HEK293 (cell line): ENCODE results near the gene KRTAP5-5.

ENCODE experiments used
- CTCF ChIA-PET: fragments of 350-600 bp; formaldehyde crosslinking; extraction: SDS; loops from one replicate; lab custom pipeline; 2021; ENCODE audit warnings: antibody characterized with exemption; lab: Yijun Ruan, JAX
- POLR2A ChIA-PET: fragments of 300-600 bp; formaldehyde crosslinking; extraction: SDS; loops from one replicate; lab custom pipeline; 2020; ENCODE audit warnings: antibody characterized with exemption, inconsistent platforms; lab: Yijun Ruan, JAX
- H3K27ac ChIP-seq: fragments of 200-500 bp; sonication (Bioruptor generic); 2 replicates; pipeline ENCODE4 v1.5.1; 2014; ENCODE audit warnings: low read depth, low read length, control low read depth, inconsistent platforms; ENCODE audit errors: extremely low read depth
- H3K36me3 ChIP-seq, 2 experiments: fragments of 200-500 bp in 1 of 2; sonication (Bioruptor generic) in 1 of 2; 1 replicate in 1 of 2; 2 replicates in 1 of 2; pipeline ENCODE4 v1.5.1; 2014 to 2017; ENCODE audit warnings: inconsistent platforms in 2 of 2, low read length in 2 of 2; ENCODE audit not compliant: control insufficient read depth in 2 of 2, insufficient read depth in 1 of 2
- H3K4me1 ChIP-seq: fragments of 200-500 bp; sonication (Bioruptor generic); 2 replicates; pipeline ENCODE4 v1.5.1; 2014; ENCODE audit warnings: mild to moderate bottlenecking, low read length, inconsistent platforms; ENCODE audit not compliant: control insufficient read depth, insufficient read depth
- H3K4me3 ChIP-seq: 2 replicates; pipeline ENCODE4 v1.5.1; 2011; ENCODE audit warnings: low read depth, mild to moderate bottlenecking, control low read depth, low read length, moderate library complexity
- H3K9me3 ChIP-seq: fragments of 200-500 bp; sonication (Bioruptor generic); 2 replicates; pipeline ENCODE4 v1.5.1; 2014; ENCODE audit warnings: low read depth, low read length, inconsistent platforms; ENCODE audit not compliant: control insufficient read depth, insufficient read depth
- KLF9 ChIP-seq: fragments of 450-650 bp; formaldehyde crosslinking; IDR thresholded peaks from 2 replicates; pipeline ENCODE4 v1.5.1; 2016; ENCODE audit warnings: missing biosample characterization, missing genetic modification characterization, low read depth
- ZBTB1 ChIP-seq: fragments of 450-650 bp; formaldehyde crosslinking; IDR thresholded peaks from 2 replicates; pipeline ENCODE4 v1.5.1; 2016; ENCODE audit warnings: missing biosample characterization, missing genetic modification characterization
- ZBTB20 ChIP-seq: fragments of 450-650 bp; formaldehyde crosslinking; IDR thresholded peaks from 2 replicates; pipeline ENCODE4 v1.5.1; 2016; ENCODE audit warnings: missing biosample characterization, missing genetic modification characterization
- ZNF341 ChIP-seq: fragments of 450-650 bp; formaldehyde crosslinking; IDR thresholded peaks from 2 replicates; pipeline ENCODE4; 2016; ENCODE audit warnings: low read depth, missing biosample characterization, missing genetic modification characterization
- ZNF473 ChIP-seq: fragments of 450-650 bp; formaldehyde crosslinking; IDR thresholded peaks from 2 replicates; pipeline ENCODE4 v1.5.1; 2017; ENCODE audit warnings: missing biosample characterization, missing genetic modification characterization
- ZNF596 ChIP-seq: fragments of 450-650 bp; IDR thresholded peaks from 2 replicates; pipeline ENCODE4 v1.5.0; 2018; ENCODE audit warnings: missing biosample characterization, mild to moderate bottlenecking, missing genetic modification characterization, moderate library complexity
- ZNF600 ChIP-seq: fragments of 450-650 bp; formaldehyde crosslinking; IDR thresholded peaks from 2 replicates; pipeline ENCODE4 v1.5.1; 2016; ENCODE audit warnings: missing biosample characterization, missing genetic modification characterization
- ZNF626 ChIP-seq: fragments of 450-650 bp; sonication (Bioruptor Pico); formaldehyde crosslinking; IDR thresholded peaks from 2 replicates; pipeline ENCODE4 v1.5.1; 2018; ENCODE audit warnings: missing biosample characterization, missing genetic modification characterization, inconsistent platforms
- ZNF654 ChIP-seq: fragments of 450-650 bp; formaldehyde crosslinking; IDR thresholded peaks from 2 replicates; pipeline ENCODE4 v1.5.1; 2016; ENCODE audit warnings: low read depth, missing biosample characterization, missing genetic modification characterization
- ZNF660 ChIP-seq: fragments of 450-650 bp; IDR thresholded peaks from 2 replicates; pipeline ENCODE4 v1.5.1; 2018; ENCODE audit warnings: missing biosample characterization, mild to moderate bottlenecking, missing genetic modification characterization
- ZNF776 ChIP-seq: fragments of 450-650 bp; formaldehyde crosslinking; IDR thresholded peaks from 2 replicates; pipeline ENCODE4 v1.5.0; 2017; ENCODE audit warnings: missing biosample characterization, missing genetic modification characterization, borderline replicate concordance
- ZNF843 ChIP-seq: fragments of 450-650 bp; formaldehyde crosslinking; IDR thresholded peaks from 2 replicates; pipeline ENCODE4 v1.5.1; 2016; ENCODE audit warnings: missing biosample characterization, missing genetic modification characterization
- ZSCAN30 ChIP-seq: fragments of 450-650 bp; IDR thresholded peaks from 2 replicates; pipeline ENCODE4 v1.5.1; 2018; ENCODE audit warnings: missing biosample characterization, mild to moderate bottlenecking, missing genetic modification characterization, moderate library complexity
- TF ChIP-seq, protein P1 (sequence below): fragments of 450-650 bp; formaldehyde crosslinking; IDR thresholded peaks from 2 replicates; pipeline ENCODE4 v1.5.1; 2016; ENCODE audit warnings: missing biosample characterization, missing genetic modification characterization
- TF ChIP-seq, protein P2 (sequence below): fragments of 450-650 bp; formaldehyde crosslinking; IDR thresholded peaks from 2 replicates; pipeline ENCODE4 v1.5.1; 2016; ENCODE audit warnings: missing biosample characterization, missing genetic modification characterization
- TF ChIP-seq, protein P3 (sequence below): fragments of 450-650 bp; formaldehyde crosslinking; IDR thresholded peaks from 2 replicates; pipeline ENCODE4 v1.5.1; 2016; ENCODE audit warnings: missing biosample characterization, missing genetic modification characterization
- TF ChIP-seq, protein P4 (sequence below): fragments of 450-650 bp; formaldehyde crosslinking; IDR thresholded peaks from 2 replicates; pipeline ENCODE4 v1.5.1; 2016; ENCODE audit warnings: missing biosample characterization, missing genetic modification characterization, borderline replicate concordance
- TF ChIP-seq, protein P5 (sequence below): fragments of 450-650 bp; formaldehyde crosslinking; IDR thresholded peaks from 2 replicates; pipeline ENCODE4 v1.5.1; 2017; ENCODE audit warnings: missing biosample characterization, mild to moderate bottlenecking, missing genetic modification characterization, moderate library complexity
- TF ChIP-seq, protein P6 (sequence below): fragments of 450-650 bp; formaldehyde crosslinking; IDR thresholded peaks from 2 replicates; pipeline ENCODE4 v1.5.1; 2017; ENCODE audit warnings: missing biosample characterization, missing genetic modification characterization

Gene KRTAP5-5

DNA sequence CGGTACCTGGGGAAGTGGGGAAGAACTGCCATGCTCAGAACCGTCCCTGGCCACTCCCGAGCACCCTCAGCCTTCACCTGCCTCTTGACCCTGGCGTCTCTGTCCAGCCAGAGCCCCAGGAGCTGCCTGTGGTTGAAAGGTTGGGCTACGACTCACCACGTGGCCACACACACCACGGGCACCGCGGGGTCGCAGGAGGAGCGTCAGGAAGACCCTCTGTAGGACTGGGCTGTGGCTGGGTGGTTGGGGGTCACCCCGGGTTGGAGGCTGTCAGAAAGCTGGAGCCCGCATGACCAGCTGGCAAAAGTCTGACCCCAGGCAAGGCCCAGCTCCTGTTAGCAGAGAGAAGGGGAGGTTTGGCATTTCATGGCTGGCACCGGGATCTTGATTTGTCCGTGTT, 11.5 kb downstream of the KRTAP5-5 start:
- TF ChIP-seq, protein P1, sequence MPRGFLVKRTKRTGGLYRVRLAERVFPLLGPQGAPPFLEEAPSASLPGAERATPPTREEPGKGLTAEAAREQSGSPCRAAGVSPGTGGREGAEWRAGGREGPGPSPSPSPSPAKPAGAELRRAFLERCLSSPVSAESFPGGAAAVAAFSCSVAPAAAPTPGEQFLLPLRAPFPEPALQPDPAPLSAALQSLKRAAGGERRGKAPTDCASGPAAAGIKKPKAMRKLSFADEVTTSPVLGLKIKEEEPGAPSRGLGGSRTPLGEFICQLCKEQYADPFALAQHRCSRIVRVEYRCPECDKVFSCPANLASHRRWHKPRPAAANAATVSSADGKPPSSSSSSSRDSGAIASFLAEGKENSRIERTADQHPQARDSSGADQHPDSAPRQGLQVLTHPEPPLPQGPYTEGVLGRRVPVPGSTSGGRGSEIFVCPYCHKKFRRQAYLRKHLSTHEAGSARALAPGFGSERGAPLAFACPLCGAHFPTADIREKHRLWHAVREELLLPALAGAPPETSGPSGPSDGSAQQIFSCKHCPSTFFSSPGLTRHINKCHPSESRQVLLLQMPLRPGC (tag by site-specific recombination), result no peak
- TF ChIP-seq, protein P2, sequence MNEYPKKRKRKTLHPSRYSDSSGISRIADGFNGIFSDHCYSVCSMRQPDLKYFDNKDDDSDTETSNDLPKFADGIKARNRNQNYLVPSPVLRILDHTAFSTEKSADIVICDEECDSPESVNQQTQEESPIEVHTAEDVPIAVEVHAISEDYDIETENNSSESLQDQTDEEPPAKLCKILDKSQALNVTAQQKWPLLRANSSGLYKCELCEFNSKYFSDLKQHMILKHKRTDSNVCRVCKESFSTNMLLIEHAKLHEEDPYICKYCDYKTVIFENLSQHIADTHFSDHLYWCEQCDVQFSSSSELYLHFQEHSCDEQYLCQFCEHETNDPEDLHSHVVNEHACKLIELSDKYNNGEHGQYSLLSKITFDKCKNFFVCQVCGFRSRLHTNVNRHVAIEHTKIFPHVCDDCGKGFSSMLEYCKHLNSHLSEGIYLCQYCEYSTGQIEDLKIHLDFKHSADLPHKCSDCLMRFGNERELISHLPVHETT (tag by site-specific recombination), result no peak
- no peak for TF ChIP-seq ZNF473 (tag by site-specific recombination)
- no peak for TF ChIP-seq ZNF341 (tag by site-specific recombination)
- no peak for TF ChIP-seq ZNF843 (tag by site-specific recombination)
- no peak for TF ChIP-seq KLF9
- TF ChIP-seq, protein P3, sequence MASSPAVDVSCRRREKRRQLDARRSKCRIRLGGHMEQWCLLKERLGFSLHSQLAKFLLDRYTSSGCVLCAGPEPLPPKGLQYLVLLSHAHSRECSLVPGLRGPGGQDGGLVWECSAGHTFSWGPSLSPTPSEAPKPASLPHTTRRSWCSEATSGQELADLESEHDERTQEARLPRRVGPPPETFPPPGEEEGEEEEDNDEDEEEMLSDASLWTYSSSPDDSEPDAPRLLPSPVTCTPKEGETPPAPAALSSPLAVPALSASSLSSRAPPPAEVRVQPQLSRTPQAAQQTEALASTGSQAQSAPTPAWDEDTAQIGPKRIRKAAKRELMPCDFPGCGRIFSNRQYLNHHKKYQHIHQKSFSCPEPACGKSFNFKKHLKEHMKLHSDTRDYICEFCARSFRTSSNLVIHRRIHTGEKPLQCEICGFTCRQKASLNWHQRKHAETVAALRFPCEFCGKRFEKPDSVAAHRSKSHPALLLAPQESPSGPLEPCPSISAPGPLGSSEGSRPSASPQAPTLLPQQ, result no peak
- TF ChIP-seq, protein P4, sequence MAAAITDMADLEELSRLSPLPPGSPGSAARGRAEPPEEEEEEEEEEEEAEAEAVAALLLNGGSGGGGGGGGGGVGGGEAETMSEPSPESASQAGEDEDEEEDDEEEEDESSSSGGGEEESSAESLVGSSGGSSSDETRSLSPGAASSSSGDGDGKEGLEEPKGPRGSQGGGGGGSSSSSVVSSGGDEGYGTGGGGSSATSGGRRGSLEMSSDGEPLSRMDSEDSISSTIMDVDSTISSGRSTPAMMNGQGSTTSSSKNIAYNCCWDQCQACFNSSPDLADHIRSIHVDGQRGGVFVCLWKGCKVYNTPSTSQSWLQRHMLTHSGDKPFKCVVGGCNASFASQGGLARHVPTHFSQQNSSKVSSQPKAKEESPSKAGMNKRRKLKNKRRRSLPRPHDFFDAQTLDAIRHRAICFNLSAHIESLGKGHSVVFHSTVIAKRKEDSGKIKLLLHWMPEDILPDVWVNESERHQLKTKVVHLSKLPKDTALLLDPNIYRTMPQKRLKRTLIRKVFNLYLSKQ (tag by site-specific recombination), result no peak
- TF ChIP-seq, protein P5, sequence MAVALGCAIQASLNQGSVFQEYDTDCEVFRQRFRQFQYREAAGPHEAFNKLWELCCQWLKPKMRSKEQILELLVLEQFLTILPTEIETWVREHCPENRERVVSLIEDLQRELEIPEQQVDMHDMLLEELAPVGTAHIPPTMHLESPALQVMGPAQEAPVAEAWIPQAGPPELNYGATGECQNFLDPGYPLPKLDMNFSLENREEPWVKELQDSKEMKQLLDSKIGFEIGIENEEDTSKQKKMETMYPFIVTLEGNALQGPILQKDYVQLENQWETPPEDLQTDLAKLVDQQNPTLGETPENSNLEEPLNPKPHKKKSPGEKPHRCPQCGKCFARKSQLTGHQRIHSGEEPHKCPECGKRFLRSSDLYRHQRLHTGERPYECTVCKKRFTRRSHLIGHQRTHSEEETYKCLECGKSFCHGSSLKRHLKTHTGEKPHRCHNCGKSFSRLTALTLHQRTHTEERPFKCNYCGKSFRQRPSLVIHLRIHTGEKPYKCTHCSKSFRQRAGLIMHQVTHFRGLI (tag by site-specific recombination), result no peak
- TF ChIP-seq, protein P6, sequence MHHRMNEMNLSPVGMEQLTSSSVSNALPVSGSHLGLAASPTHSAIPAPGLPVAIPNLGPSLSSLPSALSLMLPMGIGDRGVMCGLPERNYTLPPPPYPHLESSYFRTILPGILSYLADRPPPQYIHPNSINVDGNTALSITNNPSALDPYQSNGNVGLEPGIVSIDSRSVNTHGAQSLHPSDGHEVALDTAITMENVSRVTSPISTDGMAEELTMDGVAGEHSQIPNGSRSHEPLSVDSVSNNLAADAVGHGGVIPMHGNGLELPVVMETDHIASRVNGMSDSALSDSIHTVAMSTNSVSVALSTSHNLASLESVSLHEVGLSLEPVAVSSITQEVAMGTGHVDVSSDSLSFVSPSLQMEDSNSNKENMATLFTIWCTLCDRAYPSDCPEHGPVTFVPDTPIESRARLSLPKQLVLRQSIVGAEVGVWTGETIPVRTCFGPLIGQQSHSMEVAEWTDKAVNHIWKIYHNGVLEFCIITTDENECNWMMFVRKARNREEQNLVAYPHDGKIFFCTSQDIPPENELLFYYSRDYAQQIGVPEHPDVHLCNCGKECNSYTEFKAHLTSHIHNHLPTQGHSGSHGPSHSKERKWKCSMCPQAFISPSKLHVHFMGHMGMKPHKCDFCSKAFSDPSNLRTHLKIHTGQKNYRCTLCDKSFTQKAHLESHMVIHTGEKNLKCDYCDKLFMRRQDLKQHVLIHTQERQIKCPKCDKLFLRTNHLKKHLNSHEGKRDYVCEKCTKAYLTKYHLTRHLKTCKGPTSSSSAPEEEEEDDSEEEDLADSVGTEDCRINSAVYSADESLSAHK (tag by site-specific recombination), result no peak
- no peak for TF ChIP-seq ZNF654 (tag by site-specific recombination)
- TF ChIP-seq ZSCAN30 (tag by site-specific recombination), result no peak
- ChIA-PET CTCF (interaction anchor here (0.6 to 5.6 kb wide), 15 partner anchors 11 to 516 kb away, joined by 3 to 67 read pairs (median 4); partner anchors contain the start of gene KRTAP5-5), POLR2A (no interaction called here)
- no peak overlapping the region for H3K27ac ChIP-seq
- no peaks in the 10 kb centered on the region for H3K4me1 ChIP-seq
- H3K9me3 ChIP-seq, result no peaks in the 10 kb centered on the region
- H3K36me3 ChIP-seq, result no peaks in the 10 kb centered on the region
- H3K4me3 ChIP-seq, result no peak overlapping the region

DNA sequence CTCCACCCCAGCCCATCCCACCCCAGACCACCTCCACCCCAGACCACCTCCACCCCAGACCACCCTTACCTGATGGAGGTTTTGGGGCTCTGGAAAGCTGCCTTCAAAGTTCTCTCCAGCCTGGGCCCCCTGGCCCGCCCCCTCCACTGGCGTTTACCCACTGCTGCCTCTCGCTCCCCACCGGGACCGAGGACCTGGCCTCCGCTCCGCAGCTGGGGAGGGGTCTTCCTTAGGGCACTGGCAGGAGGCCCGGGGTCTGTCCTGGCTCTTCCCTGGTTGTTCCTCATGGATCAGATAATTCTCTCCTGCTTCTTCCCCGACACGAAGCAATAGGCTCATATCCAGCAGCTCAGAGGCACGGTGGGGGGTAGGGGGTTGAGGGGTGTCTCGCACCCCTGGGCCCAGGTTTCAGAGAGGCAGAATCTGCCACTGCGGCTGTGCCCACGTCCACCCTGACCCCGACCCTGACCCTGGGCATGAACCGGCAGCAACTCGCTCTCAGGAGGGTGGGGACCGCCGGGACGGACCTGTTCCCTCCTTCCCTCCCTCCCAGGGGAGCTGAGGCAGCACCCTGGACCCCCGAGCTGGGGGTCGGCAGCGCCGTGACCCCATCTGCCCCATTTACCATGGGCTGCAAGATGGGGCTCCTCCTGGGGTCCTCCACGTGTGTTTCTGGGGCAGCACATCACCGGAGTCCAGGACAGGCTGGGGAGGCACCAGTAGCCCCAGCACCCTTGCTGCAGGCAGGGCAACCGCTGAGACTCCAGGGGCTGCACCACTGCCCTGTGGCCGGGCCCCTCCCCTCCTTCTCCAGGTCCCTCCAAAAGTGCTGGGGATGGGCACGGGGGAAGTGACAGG, 12.9 kb downstream of the KRTAP5-5 start:
- H3K27ac ChIP-seq, result no peak overlapping the region
- no peaks in the 10 kb centered on the region for H3K9me3 ChIP-seq
- no peak overlapping the region for H3K4me3 ChIP-seq
- ChIA-PET CTCF (interaction anchor here (0.5 to 5.6 kb wide), 6 partner anchors 10 to 509 kb away, joined by 3 to 52 read pairs (median 11); no protein-coding TSS in a partner anchor), POLR2A (no interaction called here)
- no peak for TF ChIP-seq ZNF776 (tag by site-specific recombination)
- no peak for TF ChIP-seq ZNF626 (tag by site-specific recombination)
- TF ChIP-seq ZBTB1 (tag by site-specific recombination), result no peak
- TF ChIP-seq ZSCAN30 (tag by site-specific recombination), result no peak
- no peak for TF ChIP-seq ZNF660 (tag by site-specific recombination)
- TF ChIP-seq ZNF596 (tag by site-specific recombination), result no peak
- no peak for TF ChIP-seq ZNF600 (tag by site-specific recombination)
- TF ChIP-seq ZBTB20 (tag by site-specific recombination), result no peak
- no peaks in the 10 kb centered on the region for H3K36me3 ChIP-seq
- no peaks in the 10 kb centered on the region for H3K4me1 ChIP-seq
